K562 treated with DMSO at 1 percent for 12 hours (cell line): ENCODE results near the gene LCT. TPM values are rescaled to one million over a fixed set of nuclear protein-coding genes. Genes with fewer than 3 reads are reported as not detected.

ENCODE experiments used
- total RNA-seq: library from RNA; unstranded; fragments of 300-600 nt; gene quantifications from 2 replicates; pipeline ENCODE4 v1.2.3, GENCODE V29; 2022; ENCODE audit not compliant: insufficient read depth

The LCT gene
- total RNA-seq, result not detected in 2 replicates

DNA sequence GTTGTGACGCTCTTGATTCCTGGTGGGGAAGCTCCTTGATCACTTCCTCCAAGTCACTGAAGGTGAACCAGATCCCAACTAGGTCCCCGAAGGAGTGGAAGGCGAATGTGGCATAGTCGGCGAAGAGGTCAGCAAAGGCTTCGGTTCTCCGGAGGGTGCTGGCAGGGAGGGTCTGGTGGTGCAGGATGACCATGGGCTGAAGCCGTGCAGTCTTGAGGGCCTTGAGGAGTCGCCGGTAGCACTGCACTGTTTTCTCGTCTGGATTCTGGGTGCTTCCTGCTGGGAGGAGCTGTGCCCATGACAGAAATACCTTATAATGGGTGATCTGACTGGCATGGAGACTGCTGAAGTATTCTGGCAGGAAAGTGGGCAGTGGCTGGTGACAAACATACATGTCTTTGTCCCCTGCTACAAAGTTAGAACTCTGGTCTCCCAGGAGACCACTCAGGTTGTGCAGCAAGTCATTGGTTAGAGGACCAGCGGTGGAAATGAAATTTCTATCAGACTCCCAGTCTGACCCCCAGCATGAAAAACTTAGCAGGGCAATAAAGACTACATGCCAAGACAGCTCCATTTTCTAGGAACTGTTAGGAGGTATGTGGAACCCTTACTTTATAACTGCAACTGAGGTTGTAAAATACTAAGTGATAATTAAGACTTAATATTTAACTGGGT lies at the start of gene LCT:
LCT (minus strand) TSS at position 589 of the 675 bp plus-strand sequence; CDS start at position 574, 15 bp downstream.

DNA sequence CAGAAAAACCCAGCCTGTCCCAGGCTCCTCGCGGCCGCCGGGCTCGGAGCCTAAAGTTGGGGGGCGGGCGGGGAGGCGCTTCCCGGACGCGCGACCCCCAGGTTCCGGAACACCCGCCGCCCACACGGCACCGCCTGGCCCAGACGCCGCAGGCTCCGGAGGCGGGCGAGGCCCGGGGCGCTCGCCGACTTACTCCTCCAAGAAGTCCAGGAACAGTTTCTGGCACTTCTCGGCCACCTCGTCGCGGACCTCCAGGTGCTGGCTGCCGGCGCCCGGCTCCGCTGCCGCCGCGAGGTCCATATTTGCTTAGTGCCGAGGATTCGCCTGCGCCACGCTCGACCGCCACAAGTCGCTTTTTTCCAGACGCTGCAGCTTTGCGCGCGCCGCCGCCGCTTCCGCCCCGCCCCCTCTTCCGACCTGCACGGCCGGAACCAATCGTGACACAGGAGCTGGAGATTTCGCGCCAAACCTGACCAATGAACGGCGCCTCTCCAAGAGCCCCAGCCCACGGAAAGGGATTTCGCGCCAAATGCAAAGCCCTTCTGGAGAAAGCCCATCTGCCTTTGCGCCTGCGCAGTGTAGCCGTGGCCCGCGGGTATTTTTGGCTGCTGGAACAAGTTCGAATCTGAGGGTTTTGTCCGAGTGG lies 39.2 kb upstream of the LCT start, which contains the start of gene MCM6:
MCM6 (minus strand) TSS at position 378 of the 646 bp plus-strand sequence; CDS start at position 300, 78 bp downstream.

DNA sequence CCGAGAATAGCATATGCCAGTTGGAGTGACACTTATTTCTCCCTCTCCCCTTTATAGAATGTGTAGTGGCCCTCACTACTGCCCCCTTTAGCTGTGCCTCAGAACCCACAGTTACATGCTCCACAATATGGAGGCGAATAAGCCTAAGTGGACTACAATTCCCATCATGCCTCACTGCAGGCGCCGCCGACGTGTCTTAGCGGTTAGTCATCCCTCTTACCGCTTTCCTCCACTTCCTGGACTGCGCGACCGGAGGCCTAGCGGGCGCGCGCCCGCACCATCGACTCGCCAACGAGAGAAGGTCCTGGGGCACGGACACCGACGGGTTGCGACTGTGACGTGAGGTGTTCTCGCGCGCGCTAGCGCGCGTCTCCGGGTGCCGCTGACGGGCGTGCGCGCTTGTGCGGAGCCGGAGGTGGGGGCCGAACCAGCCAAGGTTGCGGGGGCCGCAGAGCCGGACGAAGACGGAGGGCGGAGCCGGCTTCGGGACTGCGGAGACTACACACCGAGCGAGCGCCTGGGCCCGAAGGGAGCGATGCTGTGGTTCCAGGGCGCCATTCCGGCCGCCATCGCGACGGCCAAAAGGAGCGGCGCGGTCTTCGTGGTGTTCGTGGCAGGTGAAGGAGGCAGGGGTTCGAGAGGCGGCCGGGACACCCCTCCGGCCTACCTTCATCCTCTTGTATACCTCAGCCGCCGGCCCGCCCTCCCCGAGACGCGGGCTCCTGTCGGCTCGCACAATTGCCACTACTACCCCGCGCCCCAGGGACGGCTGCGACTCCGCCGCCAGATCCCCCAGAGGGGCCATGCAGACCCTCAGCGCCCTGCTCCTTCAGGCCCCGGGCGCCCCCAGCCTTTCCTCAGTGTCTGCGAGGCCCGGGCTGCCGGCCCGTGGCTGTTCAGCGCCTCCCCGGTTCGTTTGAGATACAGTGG lies 95.3 kb downstream of the LCT start, which contains the start of gene UBXN4:
UBXN4 (plus strand) TSS at position 461 of the 930 bp plus-strand sequence; CDS start at position 536, 75 bp downstream.

Other genes with a start within 250 kb of the LCT start
- 17.3 and 55.5 TPM in 2 replicates for gene UBXN4, start 95.3 kb downstream of the LCT start, total RNA-seq
- 43.9 and 84.1 TPM in 2 replicates for gene MCM6, start 39.3 kb upstream of the LCT start, total RNA-seq
- gene DARS1, start 148.4 kb upstream of the LCT start, total RNA-seq, result 29.7 and 69.3 TPM in 2 replicates